SK-N-SH treated with all-trans-retinoic acid at 6 μM for 48 hours (cell line): Measurements from ENCODE around the gene P2RX2.

Experiments
- ATAC-seq: fragments of 200-7000 bp; cut with Tn5 transposase; 3 replicates; pipeline ENCODE4 v1.9.1; 2020; ENCODE audit warnings: mild to moderate bottlenecking, moderate library complexity
- ARNTL ChIP-seq: fragments of 450-650 bp; formaldehyde crosslinking; IDR thresholded peaks from 2 replicates; pipeline ENCODE4 v1.5.0; 2020; ENCODE audit warnings: low read depth, mild to moderate bottlenecking, moderate library complexity, borderline replicate concordance
- BACH2 ChIP-seq: fragments of 250-450 bp; sonication (Bioruptor Pico); IDR thresholded peaks from 2 replicates; pipeline ENCODE4 v1.9.0; 2021; ENCODE audit warnings: mild to moderate bottlenecking, borderline replicate concordance
- ESRRG ChIP-seq: fragments of 250-450 bp; sonication (Bioruptor Pico); IDR thresholded peaks from 2 replicates; pipeline ENCODE4 v1.6.1; 2021; ENCODE audit warnings: mild to moderate bottlenecking
- ISL1 ChIP-seq: fragments of 250-450 bp; sonication (Bioruptor Pico); IDR thresholded peaks from 2 replicates; pipeline ENCODE4 v2.1.2; 2022; ENCODE audit warnings: mild to moderate bottlenecking, moderate library complexity
- OSR1 ChIP-seq: fragments of 250-450 bp; sonication (Bioruptor Pico); IDR thresholded peaks from 2 replicates; pipeline ENCODE4 v1.8.0; 2022; ENCODE audit warnings: moderate library complexity, mild to moderate bottlenecking, inconsistent platforms
- PATZ1 ChIP-seq: fragments of 250-450 bp; sonication (Bioruptor Pico); IDR thresholded peaks from 2 replicates; pipeline ENCODE4 v1.8.0; 2020; ENCODE audit warnings: mild to moderate bottlenecking, moderate library complexity, borderline replicate concordance
- POU6F1 ChIP-seq: fragments of 250-450 bp; sonication (Bioruptor Pico); IDR thresholded peaks from 2 replicates; pipeline ENCODE4 v1.8.0; 2021; ENCODE audit warnings: low read depth, mild to moderate bottlenecking, moderate library complexity, borderline replicate concordance
- PPARA ChIP-seq: fragments of 250-450 bp; sonication (Bioruptor Pico); IDR thresholded peaks from 2 replicates; pipeline ENCODE4 v1.5.0; 2020; ENCODE audit warnings: mild to moderate bottlenecking, borderline replicate concordance
- RARB ChIP-seq: fragments of 250-450 bp; sonication (Bioruptor Pico); IDR thresholded peaks from 2 replicates; pipeline ENCODE4 v1.8.0; 2021; ENCODE audit warnings: mild to moderate bottlenecking, moderate library complexity
- SNAI2 ChIP-seq: fragments of 250-450 bp; sonication (Bioruptor Pico); IDR thresholded peaks from 2 replicates; pipeline ENCODE4 v1.5.0; 2020; ENCODE audit warnings: mild to moderate bottlenecking, moderate library complexity
- TCF4 ChIP-seq: fragments of 250-450 bp; sonication (Bioruptor Pico); IDR thresholded peaks from 2 replicates; pipeline ENCODE4 v1.8.0; 2021; ENCODE audit warnings: mild to moderate bottlenecking, moderate library complexity, borderline replicate concordance
- TOX ChIP-seq: fragments of 250-450 bp; sonication (Bioruptor Pico); IDR thresholded peaks from 2 replicates; pipeline ENCODE4 v1.8.0; 2021; ENCODE audit warnings: mild to moderate bottlenecking, moderate library complexity, borderline replicate concordance
- TSHZ2 ChIP-seq: fragments of 250-450 bp; sonication (Bioruptor Pico); IDR thresholded peaks from 2 replicates; pipeline ENCODE4 v1.5.0; 2020; ENCODE audit warnings: mild to moderate bottlenecking, moderate library complexity
- ZC3H10 ChIP-seq: fragments of 250-450 bp; sonication (Bioruptor Pico); IDR thresholded peaks from 2 replicates; pipeline ENCODE4 v1.5.1; 2021; ENCODE audit warnings: mild to moderate bottlenecking, moderate library complexity
- ZFP3 ChIP-seq: fragments of 250-450 bp; sonication (Bioruptor Pico); IDR thresholded peaks from 2 replicates; pipeline ENCODE4 v1.5.0; 2020; ENCODE audit warnings: mild to moderate bottlenecking, moderate library complexity
- ZFP30 ChIP-seq: fragments of 450-650 bp; formaldehyde crosslinking; IDR thresholded peaks from 2 replicates; pipeline ENCODE4 v1.5.0; 2022; ENCODE audit warnings: mild to moderate bottlenecking, moderate library complexity
- ZNF565 ChIP-seq: fragments of 450-650 bp; formaldehyde crosslinking; conservative IDR thresholded peaks from 2 replicates; pipeline ENCODE4 v1.5.0; 2020; ENCODE audit warnings: low read depth, mild to moderate bottlenecking, moderate library complexity
- ZNF8 ChIP-seq: fragments of 450-650 bp; formaldehyde crosslinking; IDR thresholded peaks from 2 replicates; pipeline ENCODE4 v1.5.0; 2020; ENCODE audit warnings: mild to moderate bottlenecking, moderate library complexity

Gene P2RX2

GRCh38 chr12:132571598-132571997 lies 47.0 kb upstream of the P2RX2 start:
- ATAC-seq = no peak
- no peak for TF ChIP-seq TOX
- TF ChIP-seq PPARA (CRISPR knock-in tag) = no peak
- TF ChIP-seq OSR1 (CRISPR knock-in tag) = no peak
- TF ChIP-seq SNAI2 (CRISPR knock-in tag) = no peak
- TF ChIP-seq ZNF8 (CRISPR knock-in tag) = no peak
- TF ChIP-seq ZFP30 (CRISPR knock-in tag) = no peak
- no peak for TF ChIP-seq POU6F1 (CRISPR knock-in tag)
- no peak for TF ChIP-seq ARNTL (CRISPR knock-in tag)
- TF ChIP-seq ZC3H10 (CRISPR knock-in tag) = no peak
- TF ChIP-seq TCF4 (CRISPR knock-in tag) = no peak
- no peak for TF ChIP-seq BACH2 (CRISPR knock-in tag)
- no peak for TF ChIP-seq ZNF565
- TF ChIP-seq TSHZ2 = no peak
- TF ChIP-seq RARB (CRISPR knock-in tag) = no peak
- no peak for TF ChIP-seq ZFP3 (CRISPR knock-in tag)
- no peak for TF ChIP-seq PATZ1 (CRISPR knock-in tag)

- ATAC-seq = no peak
- TF ChIP-seq ZFP3 (CRISPR knock-in tag) = no peak
- TF ChIP-seq SNAI2 (CRISPR knock-in tag) = no peak
- TF ChIP-seq BACH2 (CRISPR knock-in tag) = no peak
- TF ChIP-seq ARNTL (CRISPR knock-in tag) = no peak
- TF ChIP-seq PATZ1 (CRISPR knock-in tag) = no peak
- no peak for TF ChIP-seq ISL1 (CRISPR knock-in tag)
- no peak for TF ChIP-seq RARB (CRISPR knock-in tag)
- no peak for TF ChIP-seq POU6F1 (CRISPR knock-in tag)
- no peak for TF ChIP-seq TCF4 (CRISPR knock-in tag)
- TF ChIP-seq ESRRG (CRISPR knock-in tag) = no peak
- no peak for TF ChIP-seq TSHZ2
- TF ChIP-seq OSR1 (CRISPR knock-in tag) = no peak
- no peak for TF ChIP-seq ZNF565
- TF ChIP-seq, all 23 proteins: peak for 0
Measured at GRCh38 chr12:132572106-132572505, 46.5 kb upstream of the P2RX2 start.
